Stimulated activated CD8-positive, alpha-beta memory T cell treated with anti-CD3 and anti-CD28 coated beads, Interleukin-7, amount 100 ng/mL, for 24 hours (primary cell): ENCODE results near the gene GLIS2.
A peak's percentile ranks its signal among the peaks of the same experiment; 100 is the strongest.

ENCODE experiments used
- DNase-seq: peaks from one replicate; pipeline ENCODE4 v3.0.0-alpha.2; 2020; ENCODE audit warnings: low read depth

Gene GLIS2

GRCh38 chr16:4298761-4299522 is 16.9 kb upstream of the GLIS2 start:
- DNase-seq, result no peak

GRCh38 chr16:4301177-4301576 is 14.7 kb upstream of the GLIS2 start:
- DNase-seq, result no peak

GRCh38 chr16:4301968-4302367 is 13.9 kb upstream of the GLIS2 start:
- DNase-seq, result no peak

- no peak for DNase-seq
Observed at GRCh38 chr16:4303973-4304372, 11.9 kb upstream of the GLIS2 start.

GRCh38 chr16:4306470-4307214 is 9.2 kb upstream of the GLIS2 start:
- no peak for DNase-seq

GRCh38 chr16:4307215-4308037 is 8.4 kb upstream of the GLIS2 start:
- DNase-seq, result peak; percentile 86

GRCh38 chr16:4309102-4309832 is 6.6 kb upstream of the GLIS2 start:
- no peak for DNase-seq

- DNase-seq, result peak; percentile 19
Observed at GRCh38 chr16:4309833-4310266, 6.0 kb upstream of the GLIS2 start.

- DNase-seq, result no peak
Observed at GRCh38 chr16:4313563-4314531, 2.0 kb upstream of the GLIS2 start.

GRCh38 chr16:4314532-4315185 is 1.2 kb upstream of the GLIS2 start:
- no peak for DNase-seq

- no peak for DNase-seq
Observed at GRCh38 chr16:4316108-4316863, 419 bp downstream of the GLIS2 start.

- DNase-seq, result no peak
Observed at GRCh38 chr16:4316864-4317531, 1.1 kb downstream of the GLIS2 start.

- DNase-seq, result no peak
Observed at GRCh38 chr16:4317532-4318450, 1.9 kb downstream of the GLIS2 start.

GRCh38 chr16:4318451-4318910 is 2.6 kb downstream of the GLIS2 start:
- no peak for DNase-seq

GRCh38 chr16:4318967-4319366 is 3.1 kb downstream of the GLIS2 start:
- DNase-seq, result no peak

- DNase-seq, result peak; percentile 26
Observed at GRCh38 chr16:4319454-4320421, 3.9 kb downstream of the GLIS2 start.
